Spinal cord (tissue), 10 donors: ENCODE results near the gene KCNN3. TPM values are rescaled to one million over a fixed set of nuclear protein-coding genes. Genes with fewer than 3 reads are reported as not detected.

Experiments
- DNase-seq, 6 donors: peaks; one replicate each; pipeline versions ENCODE4 v3.0.0 to v3.0.0-alpha.2; 2013 to 2015; ENCODE audit warnings: low spot score in 6 of 6, low read depth in 4 of 6
- H3K27ac ChIP-seq: one replicate; pipeline ENCODE4 v1.5.1; 2013; ENCODE audit warnings: low read depth, low read length, control low read depth
- H3K27me3 ChIP-seq: one replicate; pipeline ENCODE4 v1.6.1; 2013; ENCODE audit warnings: low read length; ENCODE audit not compliant: control insufficient read depth, insufficient read depth
- H3K36me3 ChIP-seq: one replicate; pipeline ENCODE4 v1.6.1; 2013; ENCODE audit warnings: low read length; ENCODE audit not compliant: control insufficient read depth, insufficient read depth
- H3K4me1 ChIP-seq: one replicate; pipeline ENCODE4 v1.6.1; 2013; ENCODE audit warnings: low read length; ENCODE audit not compliant: control insufficient read depth, insufficient read depth
- H3K4me3 ChIP-seq: one replicate; pipeline ENCODE4 v1.5.1; 2013; ENCODE audit warnings: low read depth, low read length, control low read depth
- H3K9me3 ChIP-seq: one replicate; pipeline ENCODE4 v1.6.1; 2013; ENCODE audit warnings: low read length; ENCODE audit not compliant: control insufficient read depth, insufficient read depth
- WGBS: methylation state at CpG from one replicate; pipeline ENCODE4 v1.1.5; 2013; ENCODE audit warnings: missing lambda C conversion rate; ENCODE audit not compliant: insufficient coverage; 5-methylcytosine and 5-hydroxymethylcytosine counted together
- polyA plus RNA-seq, 2 donors: library from polyadenylated mRNA; unstranded; fragments of 120-200 nt; gene quantifications; one replicate each; pipeline ENCODE4 v1.2.1, GENCODE V29; 2013; ENCODE audit not compliant: insufficient read length in 2 of 2
- total RNA-seq, 2 donors: library from RNA; depleted of rRNA in 1 of 2; stranded (reverse); fragments of 120-200 nt in 1 of 2; fragments of >200 nt in 1 of 2; gene quantifications; one replicate each; pipeline versions ENCODE4 v1.2.3 to v1.2.4, GENCODE V29; 2013 to 2014
- donor health status: healthy.

The KCNN3 gene
- total and polyA plus RNA-seq, 4 donors = 9.6 to 24.8 (median 16.4) TPM

- no peak for DNase-seq
- Histone ChIP-seq H3K36me3 (no peaks in the 10 kb centered on the region), H3K4me3 (no peak overlapping the region), H3K27me3 (peaks cover 5% of the 10 kb centered on the region), H3K27ac (no peak overlapping the region), H3K4me1 (peaks cover 7% of the 10 kb centered on the region), H3K9me3 (no peaks in the 10 kb centered on the region)
- 47% methylated on average over 2 of the region's 2 CpGs for WGBS
Observed at GRCh38 chr1:154661110-154661509, 209.0 kb downstream of the KCNN3 start.

DNA sequence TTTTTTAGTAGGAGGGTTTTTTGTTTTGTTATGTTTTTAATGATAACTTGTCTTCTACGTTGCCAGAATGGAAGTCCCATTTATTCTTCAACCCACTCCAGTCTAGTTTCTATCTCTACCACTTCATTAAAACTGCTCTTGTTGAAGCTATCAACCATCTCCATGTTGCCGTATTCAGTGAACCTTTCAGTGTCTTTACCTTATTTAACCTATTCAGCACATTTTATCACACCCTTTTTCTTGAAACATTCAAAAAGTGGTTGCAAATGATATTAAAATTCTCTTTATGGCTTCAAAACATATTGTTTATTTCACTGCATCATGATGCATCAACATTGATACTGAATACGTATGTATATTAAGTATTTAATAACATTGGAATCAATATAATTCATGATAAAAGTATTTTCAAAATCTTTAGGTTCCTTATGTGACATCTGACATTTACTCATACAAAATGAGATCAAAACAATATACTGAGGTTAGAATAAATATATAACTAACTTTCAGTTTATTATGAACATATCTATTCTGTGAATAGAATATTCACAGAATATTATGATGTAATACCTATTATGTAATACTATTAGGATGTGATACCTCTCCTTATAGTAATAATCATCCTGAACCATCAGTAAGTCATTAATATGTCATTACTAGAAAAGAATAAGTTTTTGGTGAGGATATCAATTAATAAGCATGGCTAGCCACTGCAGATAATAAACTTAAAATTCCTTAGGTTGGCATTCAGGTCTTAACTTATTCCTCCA lies 210.1 kb downstream of the KCNN3 start:
- DNase-seq = no peak
- Histone ChIP-seq H3K27ac (no peak overlapping the region), H3K27me3 (peaks cover 5% of the 10 kb centered on the region), H3K4me3 (no peak overlapping the region), H3K36me3 (no peaks in the 10 kb centered on the region), H3K9me3 (no peaks in the 10 kb centered on the region), H3K4me1 (peaks cover 7% of the 10 kb centered on the region)
- no CpG with 5 or more reads among the region's 3 CpGs for WGBS

DNA sequence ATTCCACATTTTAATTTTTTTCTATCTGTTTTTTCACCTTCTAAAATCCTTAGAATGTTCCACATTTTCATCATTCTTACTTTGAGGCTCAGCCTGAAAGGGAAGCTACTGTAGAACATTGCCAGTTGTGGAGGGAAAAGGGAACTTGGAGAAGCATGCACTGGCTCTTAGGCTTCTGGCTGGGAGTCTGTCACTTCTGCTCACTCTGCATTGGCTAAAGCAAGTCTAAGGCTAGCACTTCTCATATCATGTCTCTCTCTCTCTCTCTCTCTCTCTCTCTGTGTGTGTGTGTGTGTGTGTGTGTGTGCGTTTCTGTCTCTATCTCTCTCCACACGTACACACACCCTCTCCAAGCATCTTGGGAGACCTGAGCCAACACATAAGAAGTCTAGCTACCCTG lies 212.5 kb downstream of the KCNN3 start:
- no peaks in the 10 kb centered on the region for H3K4me1 ChIP-seq
- no peak overlapping the region for H3K4me3 ChIP-seq
- H3K9me3 ChIP-seq = no peaks in the 10 kb centered on the region
- H3K36me3 ChIP-seq = no peaks in the 10 kb centered on the region
- no peak overlapping the region for H3K27ac ChIP-seq
- H3K27me3 ChIP-seq = peaks cover 5% of the 10 kb centered on the region
- no CpG with 5 or more reads among the region's 2 CpGs for WGBS
- peak in 1 of 6 donors; percentile 15 for DNase-seq

DNA sequence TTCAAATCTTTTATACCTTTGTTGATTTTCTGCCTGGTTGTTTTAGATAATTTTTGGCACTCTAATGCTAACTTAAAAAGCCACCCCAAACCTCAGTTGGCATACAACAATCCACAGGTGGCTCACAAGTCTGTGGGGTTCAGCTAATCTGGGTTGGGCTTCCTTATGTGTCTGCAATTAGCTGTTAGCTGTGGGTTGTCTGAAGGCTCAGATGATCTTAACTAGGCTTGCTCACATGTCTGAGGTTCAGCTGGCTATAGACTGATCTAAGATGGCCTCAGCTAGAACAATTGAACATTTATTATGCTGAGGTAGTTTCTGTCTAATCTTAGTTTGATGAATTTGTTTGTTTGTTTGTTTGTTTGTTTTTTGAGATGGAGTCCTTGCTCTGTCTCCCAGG lies 217.2 kb downstream of the KCNN3 start:
- no peaks in the 10 kb centered on the region for H3K9me3 ChIP-seq
- peaks cover 4% of the 10 kb centered on the region for H3K27me3 ChIP-seq
- no peak overlapping the region for H3K27ac ChIP-seq
- no peak for DNase-seq
- H3K4me3 ChIP-seq = no peak overlapping the region
- H3K36me3 ChIP-seq = no peaks in the 10 kb centered on the region
- H3K4me1 ChIP-seq = no peaks in the 10 kb centered on the region

Other genes starting within 250 kb of the KCNN3 start
- 10 to 100 TPM; 10.6 to 15.3 TPM for gene PMVK, start 66.4 kb upstream of the KCNN3 start, total RNA-seq
- gene PMVK, start 66.4 kb upstream of the KCNN3 start, polyA plus RNA-seq = 10 to 100 TPM; 43.2 to 45.3 TPM
- 100 to 1,000 TPM in 1 of 2 donors, 10 to 100 TPM in 1; 57.5 to 143 TPM for gene PBXIP1, start 85.8 kb upstream of the KCNN3 start, total RNA-seq
- gene PBXIP1, start 85.8 kb upstream of the KCNN3 start, polyA plus RNA-seq = 10 to 100 TPM; 66.7 to 67.8 TPM
- 10 to 100 TPM; 12.7 to 24.7 TPM for gene PYGO2, start 91.5 kb upstream of the KCNN3 start, total RNA-seq
- 10 to 100 TPM; 31.6 to 34.3 TPM for gene PYGO2, start 91.5 kb upstream of the KCNN3 start, polyA plus RNA-seq
- 10 to 100 TPM; 28.5 to 99.2 TPM for gene SHC1, start 100.5 kb upstream of the KCNN3 start, total RNA-seq
- gene SHC1, start 100.5 kb upstream of the KCNN3 start, polyA plus RNA-seq = 10 to 100 TPM; 26.4 to 47.2 TPM
- gene CKS1B, start 104.4 kb upstream of the KCNN3 start, total RNA-seq = 10 to 100 TPM; 25.9 to 64.8 TPM
- 10 to 100 TPM; 37.6 to 41.1 TPM for gene CKS1B, start 104.4 kb upstream of the KCNN3 start, polyA plus RNA-seq
- gene FLAD1, start 113.1 kb upstream of the KCNN3 start, total RNA-seq = 10 to 100 TPM; 14.6 to 32.0 TPM
- 10 to 100 TPM; 33.5 to 36.9 TPM for gene FLAD1, start 113.1 kb upstream of the KCNN3 start, polyA plus RNA-seq
- gene LENEP, start 123.3 kb upstream of the KCNN3 start, total RNA-seq = under 1 TPM in 1 of 2 donors, not detected in 1; 0.22 TPM
- gene LENEP, start 123.3 kb upstream of the KCNN3 start, polyA plus RNA-seq = under 1 TPM in 1 of 2 donors, not detected in 1; 0.39 TPM
- gene ZBTB7B, start 132.5 kb upstream of the KCNN3 start, total RNA-seq = 10 to 100 TPM in 1 of 2 donors, 1 to 10 TPM in 1; 7.3 to 10.7 TPM
- 1 to 10 TPM; 8.7 to 9.0 TPM for gene ZBTB7B, start 132.5 kb upstream of the KCNN3 start, polyA plus RNA-seq
- 1 to 10 TPM in 1 of 2 donors, under 1 TPM in 1; 0.10 to 1.0 TPM for gene DCST2, start 163.5 kb upstream of the KCNN3 start, total RNA-seq
- 1 to 10 TPM; 1.1 to 1.2 TPM for gene DCST2, start 163.5 kb upstream of the KCNN3 start, polyA plus RNA-seq
- gene DCST1, start 163.5 kb upstream of the KCNN3 start, total RNA-seq = not detected
- gene DCST1, start 163.5 kb upstream of the KCNN3 start, polyA plus RNA-seq = under 1 TPM; 0.11 to 0.33 TPM
- 10 to 100 TPM; 29.9 to 58.5 TPM for gene ADAM15, start 181.0 kb upstream of the KCNN3 start, total RNA-seq
- 100 to 1,000 TPM in 1 of 2 donors, 10 to 100 TPM in 1; 73.1 to 100 TPM for gene ADAM15, start 181.0 kb upstream of the KCNN3 start, polyA plus RNA-seq
- 10 to 100 TPM in 1 of 2 donors, 1 to 10 TPM in 1; 3.5 to 13.9 TPM for gene EFNA4, start 193.5 kb upstream of the KCNN3 start, total RNA-seq
- 1 to 10 TPM; 5.1 to 6.8 TPM for gene EFNA4, start 193.5 kb upstream of the KCNN3 start, polyA plus RNA-seq
- gene EFNA3, start 208.6 kb upstream of the KCNN3 start, total RNA-seq = 10 to 100 TPM; 12.3 to 13.6 TPM
- gene EFNA3, start 208.6 kb upstream of the KCNN3 start, polyA plus RNA-seq = 10 to 100 TPM; 46.6 to 50.6 TPM